Mammary epithelial cell (primary cell): ENCODE results near the gene SELENOS.

ENCODE experiments used
- EZH2 ChIP-seq: IDR thresholded peaks from 2 replicates; pipeline ENCODE4 v1.6.1; 2012; ENCODE audit warnings: low read length, inconsistent platforms, borderline replicate concordance
- TF ChIP-seq, protein P1 (sequence below), 2 donors: IDR thresholded peaks in 1 of 2; conservative IDR thresholded peaks in 1 of 2; 2 replicates each; pipeline ENCODE4 v1.5.1; 2011 to 2012; ENCODE audit warnings: inconsistent platforms in 2 of 2, low read length in 2 of 2, mild to moderate bottlenecking in 2 of 2, control low read depth in 1 of 2, low read depth in 1 of 2; ENCODE audit not compliant: insufficient read depth in 1 of 2; ENCODE audit errors: extremely low read depth in 1 of 2

DNA sequence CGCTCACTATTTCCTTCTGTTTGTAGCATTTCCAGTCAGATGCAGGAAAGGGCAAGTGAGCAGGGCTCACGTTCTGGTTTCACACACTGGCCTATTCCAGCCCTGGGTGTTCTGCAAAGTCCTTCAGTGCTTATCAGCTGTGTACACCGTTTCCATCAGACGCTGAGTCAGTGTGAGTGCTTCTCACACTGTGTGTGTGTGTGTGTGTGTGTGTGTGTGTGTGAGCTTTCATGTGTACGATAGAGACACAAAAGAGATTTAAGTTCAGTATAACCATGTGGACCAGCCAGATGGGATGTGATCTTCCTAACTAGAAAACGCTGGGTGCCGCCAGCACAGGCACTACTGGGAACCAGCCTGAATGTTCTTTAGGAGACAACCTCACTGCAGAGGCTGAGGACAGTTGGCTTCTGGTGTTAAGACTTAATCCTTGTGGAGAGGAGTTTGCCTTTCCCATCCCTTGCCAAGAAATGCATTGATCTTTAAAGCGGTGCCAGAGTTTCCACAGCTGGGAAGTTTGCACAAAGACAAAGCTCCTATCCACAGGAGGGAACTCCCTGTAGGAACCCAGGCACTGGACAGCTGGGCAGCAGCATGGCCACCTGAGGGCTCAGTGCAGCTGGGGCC, 21.6 kb downstream of the SELENOS start:
- TF ChIP-seq, protein P1, sequence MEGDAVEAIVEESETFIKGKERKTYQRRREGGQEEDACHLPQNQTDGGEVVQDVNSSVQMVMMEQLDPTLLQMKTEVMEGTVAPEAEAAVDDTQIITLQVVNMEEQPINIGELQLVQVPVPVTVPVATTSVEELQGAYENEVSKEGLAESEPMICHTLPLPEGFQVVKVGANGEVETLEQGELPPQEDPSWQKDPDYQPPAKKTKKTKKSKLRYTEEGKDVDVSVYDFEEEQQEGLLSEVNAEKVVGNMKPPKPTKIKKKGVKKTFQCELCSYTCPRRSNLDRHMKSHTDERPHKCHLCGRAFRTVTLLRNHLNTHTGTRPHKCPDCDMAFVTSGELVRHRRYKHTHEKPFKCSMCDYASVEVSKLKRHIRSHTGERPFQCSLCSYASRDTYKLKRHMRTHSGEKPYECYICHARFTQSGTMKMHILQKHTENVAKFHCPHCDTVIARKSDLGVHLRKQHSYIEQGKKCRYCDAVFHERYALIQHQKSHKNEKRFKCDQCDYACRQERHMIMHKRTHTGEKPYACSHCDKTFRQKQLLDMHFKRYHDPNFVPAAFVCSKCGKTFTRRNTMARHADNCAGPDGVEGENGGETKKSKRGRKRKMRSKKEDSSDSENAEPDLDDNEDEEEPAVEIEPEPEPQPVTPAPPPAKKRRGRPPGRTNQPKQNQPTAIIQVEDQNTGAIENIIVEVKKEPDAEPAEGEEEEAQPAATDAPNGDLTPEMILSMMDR (conservative IDR thresholded peaks at IDR 0.05 in 1 of 2, IDR thresholded peaks at IDR 0.05 in 1 of 2; ENCODE audit: extremely low read depth in 1 of 2, insufficient read depth in 1 of 2, low read depth in 1 of 2, low read length in 2 of 2): no peak
- no peak for TF ChIP-seq EZH2
